IMR-90 (cell line): ENCODE results near the gene CMIP.

Experiments
- CTCF ChIP-seq: conservative IDR thresholded peaks from 2 replicates; pipeline ENCODE4 v1.5.1; 2012; ENCODE audit warnings: mild to moderate bottlenecking, low read depth, low read length, improper control_type of control experiment
- ELK1 ChIP-seq: fragments of 150-350 bp; IDR thresholded peaks from 2 replicates; pipeline ENCODE4 v1.6.1; 2016; ENCODE audit warnings: low read depth, mild to moderate bottlenecking, low read length, moderate library complexity, borderline replicate concordance
- POLR2A ChIP-seq: IDR thresholded peaks from 2 replicates; pipeline ENCODE4 v1.6.1; 2012; ENCODE audit warnings: mild to moderate bottlenecking, low read depth, low read length
- RCOR1 ChIP-seq: IDR thresholded peaks from 2 replicates; pipeline ENCODE4 v1.6.1; 2012; ENCODE audit warnings: mild to moderate bottlenecking, low read length, improper control_type of control experiment; ENCODE audit not compliant: insufficient replicate concordance
- RFX5 ChIP-seq: IDR thresholded peaks from 2 replicates; pipeline ENCODE4 v1.8.0; 2012; ENCODE audit warnings: low read depth, mild to moderate bottlenecking, low read length, moderate library complexity
- USF2 ChIP-seq: fragments of 150-350 bp; IDR thresholded peaks from 2 replicates; pipeline ENCODE4 v1.6.1; 2017; ENCODE audit warnings: mild to moderate bottlenecking, antibody characterized with exemption, low read length, low read depth

GRCh38 chr16:81645266-81645694 is 200.7 kb downstream of the CMIP start:
- TF ChIP-seq USF2: no peak
- TF ChIP-seq CTCF: no peak
- TF ChIP-seq POLR2A: no peak
- TF ChIP-seq RFX5: no peak
- no peak for TF ChIP-seq RCOR1
- no peak for TF ChIP-seq ELK1
